BLaER1 treated with 17β-estradiol and CSF1 and Interleukin-3, amounts not matched to agents 10 nM and 100 nM (cell line): ENCODE data around the gene AURKA.
"Not testable (repeated sequence)": the region's sequence is repeated elsewhere in the genome, so short reads cannot be mapped to it uniquely, and the experiment has no call there.

Source experiments
- H3K27ac ChIP-seq, 11 experiments: shearing (Covaris generic); formaldehyde crosslinking; 2 replicates each; pipeline ENCODE4 v1.8.1; 2022
- H3K27me3 ChIP-seq, 11 experiments: shearing (Covaris generic); formaldehyde crosslinking; 2 replicates each; pipeline ENCODE4 v1.8.1; 2022
- H3K36me3 ChIP-seq, 11 experiments: shearing (Covaris generic); formaldehyde crosslinking; 2 replicates each; pipeline ENCODE4 v1.8.1; 2022
- H3K4me1 ChIP-seq, 10 experiments: shearing (Covaris generic); formaldehyde crosslinking; 2 replicates each; pipeline ENCODE4 v1.8.1; 2022
- H3K4me2 ChIP-seq, 11 experiments: shearing (Covaris generic); formaldehyde crosslinking; 2 replicates each; pipeline ENCODE4 v1.8.1; 2022
- H3K4me3 ChIP-seq, 10 experiments: shearing (Covaris generic); formaldehyde crosslinking; 2 replicates each; pipeline ENCODE4 v1.8.1; 2022
- H3K9ac ChIP-seq, 11 experiments: shearing (Covaris generic); formaldehyde crosslinking; 2 replicates each; pipeline ENCODE4 v1.8.1; 2022
- H3K9me3 ChIP-seq, 11 experiments: shearing (Covaris generic); formaldehyde crosslinking; replicated peaks in 1 of 11; 2 replicates each; pipeline ENCODE4 v1.8.1; 2022
- H4K20me1 ChIP-seq, 11 experiments: shearing (Covaris generic); formaldehyde crosslinking; 2 replicates each; pipeline ENCODE4 v1.8.1; 2022
- Cebpa-rat ChIP-seq, 11 experiments: shearing (Covaris generic); IDR thresholded peaks; 2 replicates each; pipeline ENCODE4 v1.8.1; 2022

Gene AURKA

DNA sequence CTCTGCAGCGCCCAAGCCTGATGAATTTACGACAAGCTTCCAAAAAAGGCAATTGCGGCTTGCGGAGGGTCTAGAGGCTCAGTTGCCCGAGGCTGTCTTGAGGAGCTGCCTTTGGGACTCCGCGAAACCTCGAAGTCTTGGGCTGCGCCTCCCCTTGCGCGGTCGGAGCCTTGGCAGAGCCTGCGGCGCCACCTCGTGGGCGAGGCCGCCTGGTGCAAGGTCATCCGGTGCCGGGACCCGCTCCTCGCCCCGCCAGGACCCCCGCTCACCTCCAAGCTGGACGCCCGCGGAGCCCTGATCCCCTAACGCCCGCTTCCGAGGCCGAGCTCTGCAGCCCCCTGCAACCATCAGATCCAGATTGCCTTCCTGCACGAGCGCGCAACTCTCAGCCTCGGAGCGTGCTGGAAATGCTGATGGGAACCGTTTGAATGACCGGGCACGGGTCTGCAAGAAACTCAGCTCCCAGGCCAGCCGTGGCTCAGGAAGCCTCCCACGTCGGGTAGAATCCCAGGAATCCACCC, 48.1 kb downstream of the AURKA start:
- Histone ChIP-seq H3K36me3 (no peaks in the 10 kb centered on the region), H3K4me2 (peak overlapping the region; percentile 13 to 75 (median 47); a peak in 19 of 22 replicates), H3K4me1 (0 out of 20 replicates have a peak, but pooled peaks cover 0 to 3% (median 0%) of the 10 kb centered on the region in 10 experiments), H3K27ac (no peak overlapping the region), H3K9ac (no peak overlapping the region), H3K4me3 (peak overlapping the region in 4 of 10 experiments; percentile 9 to 46 (median 34); a peak in 5 of 20 replicates), H3K9me3 (no peaks in the 10 kb centered on the region), H3K27me3 (peaks cover 10 to 21% (median 17%) of the 10 kb centered on the region in 11 experiments; a peak in 20 of 22 replicates), H4K20me1 (no peaks in the 10 kb centered on the region)
- no peak for TF ChIP-seq Cebpa-rat (IDR thresholded peaks at IDR 0.05)

DNA sequence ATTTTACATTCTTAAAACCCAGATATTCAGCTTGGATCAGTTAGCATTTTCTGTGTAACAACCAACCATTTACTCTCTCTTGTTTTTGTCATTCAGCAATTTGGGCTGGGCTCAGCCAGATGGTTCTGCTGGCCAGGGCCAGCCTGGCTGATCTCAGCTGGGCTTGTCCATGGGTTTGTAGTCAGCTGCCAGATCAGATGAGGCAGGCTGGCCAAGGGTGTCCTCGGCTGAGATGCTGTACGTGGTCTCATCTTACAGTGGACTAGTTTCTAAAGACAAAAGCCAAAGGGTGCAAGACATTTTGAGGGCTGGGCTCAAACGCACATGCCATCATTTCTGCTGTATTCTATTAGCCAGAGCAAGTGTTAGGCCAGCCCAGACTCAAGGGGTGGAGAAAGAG, 49.2 kb downstream of the AURKA start:
- Histone ChIP-seq H3K4me1 (0 out of 20 replicates have a peak, but pooled peaks cover 0 to 3% (median 0%) of the 10 kb centered on the region in 10 experiments), H3K27ac (no peak overlapping the region), H3K4me2 (0 out of 22 replicates have a peak overlapping the region, but pooled peaks of 1 of the 11 experiments have one; percentile 10), H3K9me3 (no peaks in the 10 kb centered on the region), H3K9ac (no peak overlapping the region), H3K27me3 (peaks cover 10 to 21% (median 17%) of the 10 kb centered on the region in 11 experiments; a peak in 20 of 22 replicates), H3K4me3 (no peak overlapping the region), H3K36me3 (no peaks in the 10 kb centered on the region), H4K20me1 (no peaks in the 10 kb centered on the region)
- TF ChIP-seq Cebpa-rat (IDR thresholded peaks at IDR 0.05) = no peak

DNA sequence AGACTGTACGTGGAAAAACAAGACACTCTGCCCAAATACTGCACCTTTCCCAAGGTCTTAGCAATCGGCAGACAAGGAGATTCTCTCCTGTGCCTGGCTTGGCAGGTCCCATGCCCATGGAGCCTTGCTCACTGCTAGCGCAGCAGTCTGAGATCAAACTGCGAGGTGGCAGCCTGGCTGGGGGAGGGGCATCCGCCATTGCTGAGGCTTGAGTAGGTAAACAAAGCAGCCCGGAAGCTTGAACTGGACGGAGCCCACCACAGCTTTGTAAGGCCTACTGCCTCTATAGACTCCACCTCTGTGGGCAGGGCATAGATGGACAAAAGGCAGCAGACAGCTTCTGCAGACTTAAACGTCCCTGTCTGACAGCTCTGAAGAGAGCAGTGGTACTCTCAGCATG, 55.3 kb downstream of the AURKA start:
- H3K4me3 ChIP-seq, H3K27me3 ChIP-seq, H3K27ac ChIP-seq, H3K36me3 ChIP-seq, H3K4me1 ChIP-seq, H3K9ac ChIP-seq, H3K4me2 ChIP-seq, H4K20me1 ChIP-seq: not testable (repeated sequence)
- H3K9me3 ChIP-seq = peaks cover 21 to 35% (median 26%) of the 10 kb centered on the region in 11 experiments

DNA sequence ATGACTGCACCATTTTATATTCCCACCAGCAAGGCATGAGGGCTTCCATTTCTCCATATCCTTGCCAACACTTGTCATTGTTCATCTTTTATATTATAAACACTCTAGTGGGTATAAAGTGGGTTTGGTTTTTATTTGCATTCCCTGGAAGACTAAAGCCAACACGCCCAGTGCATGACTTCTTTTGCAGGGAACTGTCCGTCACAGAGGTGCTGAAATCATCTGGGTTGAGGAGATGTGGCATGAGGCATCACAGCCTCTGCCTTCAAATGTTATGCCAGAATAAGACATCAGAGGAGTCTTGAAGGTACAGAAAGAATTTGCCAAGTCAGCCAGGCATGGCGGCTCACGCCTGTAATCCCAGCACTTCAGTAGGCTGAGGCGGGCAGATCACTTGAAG, 63.2 kb downstream of the AURKA start:
- H3K9me3 ChIP-seq = peaks cover 7 to 14% (median 10%) of the 10 kb centered on the region in 11 experiments; a peak in 17 of 22 replicates
- H3K36me3 ChIP-seq = no peaks in the 10 kb centered on the region
- H4K20me1 ChIP-seq = no peaks in the 10 kb centered on the region
- H3K9ac ChIP-seq = no peak overlapping the region
- no peak overlapping the region for H3K4me3 ChIP-seq
- no peak overlapping the region for H3K4me2 ChIP-seq
- H3K27me3 ChIP-seq = no peaks in the 10 kb centered on the region
- no peak overlapping the region for H3K27ac ChIP-seq
- H3K4me1 ChIP-seq = no peaks in the 10 kb centered on the region
- TF ChIP-seq Cebpa-rat (IDR thresholded peaks at IDR 0.05) = no peak

DNA sequence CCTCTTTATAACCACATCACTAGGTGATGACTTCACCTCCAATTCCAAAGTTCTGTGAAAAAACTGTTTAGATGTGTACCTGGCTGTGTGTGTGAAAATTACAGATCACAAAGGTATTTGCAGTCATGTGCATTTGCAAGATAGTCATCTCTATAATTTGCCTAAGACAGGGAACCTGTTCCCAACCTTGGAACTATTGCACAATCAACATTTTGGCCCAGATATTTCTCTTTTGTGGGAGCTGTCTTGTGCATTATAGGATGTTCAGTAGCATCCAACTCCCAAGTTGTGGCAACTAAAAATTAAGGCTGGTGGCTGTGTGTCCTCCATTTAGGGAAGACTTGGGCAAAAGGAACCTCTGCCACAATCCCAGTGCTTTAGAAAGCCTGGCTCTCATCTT, 67.2 kb downstream of the AURKA start:
- Histone ChIP-seq H3K4me2 (no peak overlapping the region), H4K20me1 (no peaks in the 10 kb centered on the region), H3K27ac (no peak overlapping the region), H3K9me3 (no peaks in the 10 kb centered on the region), H3K4me3 (no peak overlapping the region), H3K36me3 (no peaks in the 10 kb centered on the region), H3K27me3 (no peaks in the 10 kb centered on the region), H3K4me1 (no peaks in the 10 kb centered on the region), H3K9ac (no peak overlapping the region)
- peak in 8 of 11 experiments; percentile 21 to 77 (median 52); a peak in 7 of 22 replicates for TF ChIP-seq Cebpa-rat (IDR thresholded peaks at IDR 0.05)

DNA sequence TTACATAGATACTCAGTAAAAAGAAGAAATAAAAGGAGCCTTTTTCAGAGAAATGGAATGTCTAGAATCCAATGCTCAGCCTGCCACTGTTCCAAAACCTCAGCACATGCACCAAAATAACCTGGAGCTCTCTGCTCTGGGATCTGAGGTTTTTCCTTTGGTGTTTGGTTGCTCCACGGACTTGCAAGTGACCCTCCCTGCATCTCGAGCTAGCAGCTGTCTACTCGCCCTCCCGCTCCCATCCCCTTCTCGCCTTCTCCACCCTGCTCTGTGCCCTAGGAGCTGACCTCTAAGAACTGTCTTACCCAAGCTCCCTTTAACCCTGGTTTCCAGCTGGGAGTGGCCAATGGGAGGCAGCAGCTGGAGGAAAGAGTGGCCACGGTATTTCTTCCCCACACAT, 68.4 kb downstream of the AURKA start:
- no peak overlapping the region for H3K27ac ChIP-seq

DNA sequence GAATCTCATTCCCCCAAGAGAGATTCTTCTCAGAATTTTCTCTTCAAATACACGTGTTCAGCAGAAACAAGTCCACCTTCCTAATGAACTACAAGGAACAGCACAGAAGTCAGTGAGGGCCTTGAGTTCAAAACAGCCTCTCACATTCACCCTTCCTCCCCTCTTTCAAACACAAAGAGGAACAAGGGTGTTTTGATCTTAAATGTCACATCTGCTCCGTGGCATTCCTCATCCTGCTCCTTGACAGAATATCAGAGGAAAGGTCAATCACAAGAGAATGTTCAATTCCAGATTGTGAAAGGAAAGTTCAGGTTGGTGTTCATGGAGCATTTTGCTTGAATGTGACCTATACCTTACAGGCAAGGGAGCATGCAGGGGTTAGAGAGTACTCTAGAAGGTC, 68.8 kb downstream of the AURKA start:
- no peak overlapping the region for H3K4me2 ChIP-seq
- H3K4me3 ChIP-seq = no peak overlapping the region
- H3K9ac ChIP-seq = no peak overlapping the region
- no peaks in the 10 kb centered on the region for H3K4me1 ChIP-seq
- no peaks in the 10 kb centered on the region for H4K20me1 ChIP-seq
- H3K9me3 ChIP-seq = no peaks in the 10 kb centered on the region
- no peak for TF ChIP-seq Cebpa-rat (IDR thresholded peaks at IDR 0.05)
- no peak overlapping the region for H3K27ac ChIP-seq
- no peaks in the 10 kb centered on the region for H3K36me3 ChIP-seq
- no peaks in the 10 kb centered on the region for H3K27me3 ChIP-seq

More for the DNA sequence above, 68.4 kb downstream of the AURKA start:
- no peaks in the 10 kb centered on the region for H3K36me3 ChIP-seq
- H4K20me1 ChIP-seq = no peaks in the 10 kb centered on the region
- no peaks in the 10 kb centered on the region for H3K4me1 ChIP-seq
- TF ChIP-seq Cebpa-rat (IDR thresholded peaks at IDR 0.05) = no peak
- no peak overlapping the region for H3K9ac ChIP-seq
- H3K27me3 ChIP-seq = no peaks in the 10 kb centered on the region
- H3K4me2 ChIP-seq = no peak overlapping the region
- H3K4me3 ChIP-seq = no peak overlapping the region
- H3K9me3 ChIP-seq = no peaks in the 10 kb centered on the region

DNA sequence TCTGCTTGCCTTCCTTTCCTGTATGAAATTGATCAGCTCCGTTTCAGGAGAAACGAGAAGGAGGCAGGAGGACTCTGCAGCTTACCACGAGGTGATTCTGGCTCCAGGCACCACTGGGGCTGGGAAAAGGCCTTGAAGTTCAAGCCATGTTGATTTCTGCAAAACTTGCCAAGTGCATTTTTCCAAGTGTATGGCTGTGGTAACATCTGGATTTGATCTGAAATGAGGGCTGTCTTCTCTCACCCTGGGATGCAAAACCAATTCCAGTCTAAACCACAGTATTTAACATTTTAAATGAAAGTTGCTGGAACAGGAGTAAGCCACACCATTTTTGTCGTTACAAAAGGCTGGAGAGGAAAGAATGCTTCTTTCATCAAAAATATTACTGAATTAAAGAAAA, 69.3 kb downstream of the AURKA start:
- Histone ChIP-seq H3K27ac (no peak overlapping the region), H3K36me3 (no peaks in the 10 kb centered on the region), H4K20me1 (no peaks in the 10 kb centered on the region), H3K4me2 (no peak overlapping the region), H3K9ac (no peak overlapping the region), H3K27me3 (no peaks in the 10 kb centered on the region), H3K4me1 (no peaks in the 10 kb centered on the region), H3K4me3 (no peak overlapping the region), H3K9me3 (no peaks in the 10 kb centered on the region)
- no peak for TF ChIP-seq Cebpa-rat (IDR thresholded peaks at IDR 0.05)
